ENCODE measurements around the gene BLTP1. TPM values are rescaled to one million over a fixed set of nuclear protein-coding genes. Genes with fewer than 3 reads are reported as not detected.

The BLTP1 gene
- total and polyA plus RNA-seq, 2 experiments from 2014 or later, result 20.1 to 121 TPM

DNA sequence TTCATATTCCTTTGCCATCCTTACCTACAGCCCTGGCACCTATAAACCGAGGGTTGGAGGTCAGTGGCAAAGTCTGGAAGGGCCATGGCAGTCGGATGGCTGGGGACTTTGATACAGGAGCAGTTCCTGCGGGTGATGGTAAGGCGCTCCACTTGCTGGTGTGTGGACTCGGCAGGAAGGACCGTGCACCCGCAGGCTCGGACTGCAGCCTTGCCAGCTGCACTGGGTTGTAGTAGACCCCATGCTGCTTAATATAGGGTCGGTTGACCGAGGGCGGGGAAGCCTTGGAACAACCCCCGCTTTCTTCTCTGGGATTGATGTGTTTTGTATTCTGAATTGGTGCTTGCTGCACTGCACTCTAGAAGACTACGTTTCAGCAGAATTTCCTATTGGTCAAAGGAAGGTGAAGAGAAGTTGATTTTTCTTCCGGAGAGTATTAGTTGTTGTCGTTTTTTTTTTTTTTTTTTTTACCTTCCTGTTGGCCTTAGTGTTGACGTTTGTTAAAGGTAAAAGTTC lies 638 bp downstream of the BLTP1 start:
- Histone ChIP-seq H3K4me3 (peak overlapping the region; percentile 94), H3K4me1 (ENCODE audit: low read depth) (peaks cover 7% of the 10 kb centered on the region), H3K27ac (peak overlapping the region; percentile 70), H3K9me3 (ENCODE audit: low read depth) (no peaks in the 10 kb centered on the region), H3K36me3 (peaks cover 7% of the 10 kb centered on the region), H3K27me3 (no peaks in the 10 kb centered on the region)
- peak; percentile 40 to 64 for DNase-seq (ENCODE audit: low read depth in 1 of 2, low spot score in 1 of 2)
- TF ChIP-seq, protein P1, sequence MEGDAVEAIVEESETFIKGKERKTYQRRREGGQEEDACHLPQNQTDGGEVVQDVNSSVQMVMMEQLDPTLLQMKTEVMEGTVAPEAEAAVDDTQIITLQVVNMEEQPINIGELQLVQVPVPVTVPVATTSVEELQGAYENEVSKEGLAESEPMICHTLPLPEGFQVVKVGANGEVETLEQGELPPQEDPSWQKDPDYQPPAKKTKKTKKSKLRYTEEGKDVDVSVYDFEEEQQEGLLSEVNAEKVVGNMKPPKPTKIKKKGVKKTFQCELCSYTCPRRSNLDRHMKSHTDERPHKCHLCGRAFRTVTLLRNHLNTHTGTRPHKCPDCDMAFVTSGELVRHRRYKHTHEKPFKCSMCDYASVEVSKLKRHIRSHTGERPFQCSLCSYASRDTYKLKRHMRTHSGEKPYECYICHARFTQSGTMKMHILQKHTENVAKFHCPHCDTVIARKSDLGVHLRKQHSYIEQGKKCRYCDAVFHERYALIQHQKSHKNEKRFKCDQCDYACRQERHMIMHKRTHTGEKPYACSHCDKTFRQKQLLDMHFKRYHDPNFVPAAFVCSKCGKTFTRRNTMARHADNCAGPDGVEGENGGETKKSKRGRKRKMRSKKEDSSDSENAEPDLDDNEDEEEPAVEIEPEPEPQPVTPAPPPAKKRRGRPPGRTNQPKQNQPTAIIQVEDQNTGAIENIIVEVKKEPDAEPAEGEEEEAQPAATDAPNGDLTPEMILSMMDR (IDR thresholded peaks at IDR 0.05; ENCODE audit: low read depth, low read length), result no peak

DNA sequence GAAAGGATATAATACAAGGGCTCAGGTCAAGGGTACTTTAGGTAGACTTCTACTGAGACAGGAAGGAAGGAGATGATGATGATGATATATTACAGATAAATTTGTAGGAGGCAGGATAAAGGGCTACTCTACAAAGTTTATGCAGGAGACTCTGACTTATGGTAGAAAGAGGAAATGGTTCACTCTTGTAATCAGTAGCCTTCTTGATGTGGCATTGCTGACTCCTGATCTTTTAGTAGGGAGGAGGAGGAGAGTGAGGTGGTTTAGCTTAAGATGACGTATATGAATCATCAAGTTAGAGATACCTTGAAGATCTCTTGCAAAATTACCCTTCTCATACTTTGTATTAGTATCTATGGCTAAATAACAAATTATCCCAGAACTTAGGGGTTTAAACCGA lies 4.7 kb downstream of the BLTP1 start:
- H3K36me3 ChIP-seq, result peaks cover 7% of the 10 kb centered on the region
- H3K9me3 ChIP-seq (ENCODE audit: low read depth), result no peaks in the 10 kb centered on the region
- DNase-seq (ENCODE audit: low read depth in 1 of 2, low spot score in 1 of 2), result peak in 1 of 2 donors; percentile 2
- TF ChIP-seq, protein P1 (IDR thresholded peaks at IDR 0.05; ENCODE audit: low read depth, low read length), result no peak
- no peak overlapping the region for H3K4me3 ChIP-seq
- H3K27ac ChIP-seq, result no peak overlapping the region
- H3K27me3 ChIP-seq, result no peaks in the 10 kb centered on the region
- H3K4me1 ChIP-seq (ENCODE audit: low read depth), result peaks cover 16% of the 10 kb centered on the region

DNA sequence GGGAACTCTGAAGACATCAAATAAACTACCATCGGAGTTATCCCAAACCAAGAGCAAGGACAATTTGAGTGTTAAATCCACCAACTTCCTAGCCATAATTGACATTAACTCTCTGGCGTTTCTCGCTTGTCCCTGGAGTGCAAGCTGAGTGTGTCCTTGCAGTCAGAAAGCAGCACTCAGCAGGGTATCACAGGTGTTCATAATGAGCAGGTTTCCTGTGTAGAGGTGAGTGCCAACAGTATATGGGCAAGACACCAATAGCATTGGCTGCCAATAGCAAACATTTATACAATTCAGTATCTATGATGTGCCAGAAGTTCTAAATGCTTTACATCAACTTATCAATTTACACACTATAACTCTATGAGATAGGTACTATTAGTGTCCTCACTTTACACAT lies 11.2 kb downstream of the BLTP1 start:
- no peaks in the 10 kb centered on the region for H3K9me3 ChIP-seq (ENCODE audit: low read depth)
- H3K27ac ChIP-seq, result no peak overlapping the region
- H3K36me3 ChIP-seq, result no peaks in the 10 kb centered on the region
- H3K4me3 ChIP-seq, result no peak overlapping the region
- TF ChIP-seq, protein P1 (IDR thresholded peaks at IDR 0.05; ENCODE audit: low read depth, low read length), result no peak
- H3K27me3 ChIP-seq, result no peaks in the 10 kb centered on the region
- H3K4me1 ChIP-seq (ENCODE audit: low read depth), result peaks cover 14% of the 10 kb centered on the region
- DNase-seq (ENCODE audit: low read depth in 1 of 2, low spot score in 1 of 2), result no peak

DNA sequence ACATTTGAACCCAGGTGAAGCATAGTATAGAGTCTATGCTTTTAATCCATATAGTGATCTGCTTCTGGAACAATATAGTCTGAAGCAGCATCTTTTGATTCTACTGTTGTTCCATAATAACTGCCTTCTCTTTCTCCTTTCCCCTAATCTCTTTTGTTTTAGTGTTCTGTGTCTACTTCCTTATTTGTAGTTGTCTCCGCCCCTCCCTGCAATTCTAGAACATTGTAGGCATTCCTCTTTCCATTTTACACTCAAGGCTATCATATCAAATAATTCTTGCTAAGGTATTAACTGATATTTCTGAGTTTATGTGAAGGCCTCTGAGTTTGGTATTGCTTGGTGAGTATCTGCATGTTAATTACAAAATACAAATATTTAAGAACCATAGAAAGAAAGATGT lies 11.6 kb downstream of the BLTP1 start:
- no peak overlapping the region for H3K27ac ChIP-seq
- peak in 1 of 2 donors; percentile 2 for DNase-seq (ENCODE audit: low read depth in 1 of 2, low spot score in 1 of 2)
- H3K4me3 ChIP-seq, result no peak overlapping the region
- H3K27me3 ChIP-seq, result no peaks in the 10 kb centered on the region
- TF ChIP-seq, protein P1 (IDR thresholded peaks at IDR 0.05; ENCODE audit: low read depth, low read length), result no peak
- no peaks in the 10 kb centered on the region for H3K9me3 ChIP-seq (ENCODE audit: low read depth)
- H3K4me1 ChIP-seq (ENCODE audit: low read depth), result peaks cover 14% of the 10 kb centered on the region
- no peaks in the 10 kb centered on the region for H3K36me3 ChIP-seq

DNA sequence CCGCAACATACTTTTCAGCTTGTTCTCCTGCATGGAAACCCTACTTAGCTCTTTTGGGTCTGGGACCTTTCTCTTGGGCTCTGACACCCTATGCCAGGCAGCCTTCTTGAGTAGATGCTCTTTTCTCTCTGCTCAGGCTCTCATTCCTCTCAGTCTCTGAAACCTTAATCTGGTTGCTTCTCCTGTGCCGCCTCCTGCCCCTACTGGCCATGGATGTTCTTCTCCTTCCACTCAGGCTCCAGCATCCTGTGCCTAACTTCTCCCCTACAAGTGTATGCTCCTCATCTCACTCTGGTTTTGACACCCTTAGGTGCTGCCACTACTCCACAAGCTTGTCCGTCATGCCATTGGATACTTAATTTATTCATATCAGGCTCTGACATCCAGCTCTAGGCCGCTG lies 15.2 kb downstream of the BLTP1 start:
- Histone ChIP-seq H3K4me1 (ENCODE audit: low read depth) (peaks cover 13% of the 10 kb centered on the region), H3K36me3 (no peaks in the 10 kb centered on the region), H3K27ac (no peak overlapping the region), H3K27me3 (no peaks in the 10 kb centered on the region), H3K9me3 (ENCODE audit: low read depth) (no peaks in the 10 kb centered on the region), H3K4me3 (no peak overlapping the region)
- TF ChIP-seq, protein P1 (IDR thresholded peaks at IDR 0.05; ENCODE audit: low read depth, low read length), result no peak
- DNase-seq (ENCODE audit: low read depth in 1 of 2, low spot score in 1 of 2), result no peak

All from cardiac muscle cell (in vitro differentiated cells and primary cell).